PFSK-1 (cell line): Measurements from ENCODE around the gene POLA1.

ENCODE experiments used
- POLR2AphosphoS5 ChIP-seq: IDR thresholded peaks from 2 replicates; pipeline ENCODE4 v1.6.1; 2012; ENCODE audit warnings: low read depth, mild to moderate bottlenecking, control low read depth, low read length, moderate library complexity
- TF ChIP-seq, protein P1 (sequence below), 2 experiments: IDR thresholded peaks; 2 replicates each; pipeline versions ENCODE4 v1.6.1 to v1.8.0; 2011 to 2012; ENCODE audit warnings: low read depth in 2 of 2, low read length in 2 of 2, control low read depth in 1 of 2, inconsistent platforms in 1 of 2, mild to moderate bottlenecking in 1 of 2, moderate library complexity in 1 of 2; ENCODE audit not compliant: insufficient read depth in 1 of 2

DNA sequence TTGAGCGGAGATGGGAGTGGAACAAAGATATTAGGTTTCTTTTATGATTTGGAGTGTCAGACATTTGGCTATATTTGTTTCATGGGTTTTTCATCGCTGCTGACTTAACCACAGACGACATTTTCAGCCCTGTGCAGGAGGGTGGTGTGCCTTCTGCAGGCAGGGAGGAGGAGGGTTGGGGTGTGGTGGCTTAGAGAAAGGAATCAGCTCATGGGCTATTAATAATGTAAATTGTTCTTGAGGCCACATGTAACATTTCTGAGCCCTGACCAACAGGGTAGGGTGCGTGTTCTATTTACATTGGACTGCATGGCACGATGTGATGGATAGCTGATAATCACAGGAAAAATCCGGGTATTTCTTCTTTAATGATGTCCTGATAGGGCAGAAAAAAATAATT lies 67.6 kb downstream of the POLA1 start:
- TF ChIP-seq, protein P1, sequence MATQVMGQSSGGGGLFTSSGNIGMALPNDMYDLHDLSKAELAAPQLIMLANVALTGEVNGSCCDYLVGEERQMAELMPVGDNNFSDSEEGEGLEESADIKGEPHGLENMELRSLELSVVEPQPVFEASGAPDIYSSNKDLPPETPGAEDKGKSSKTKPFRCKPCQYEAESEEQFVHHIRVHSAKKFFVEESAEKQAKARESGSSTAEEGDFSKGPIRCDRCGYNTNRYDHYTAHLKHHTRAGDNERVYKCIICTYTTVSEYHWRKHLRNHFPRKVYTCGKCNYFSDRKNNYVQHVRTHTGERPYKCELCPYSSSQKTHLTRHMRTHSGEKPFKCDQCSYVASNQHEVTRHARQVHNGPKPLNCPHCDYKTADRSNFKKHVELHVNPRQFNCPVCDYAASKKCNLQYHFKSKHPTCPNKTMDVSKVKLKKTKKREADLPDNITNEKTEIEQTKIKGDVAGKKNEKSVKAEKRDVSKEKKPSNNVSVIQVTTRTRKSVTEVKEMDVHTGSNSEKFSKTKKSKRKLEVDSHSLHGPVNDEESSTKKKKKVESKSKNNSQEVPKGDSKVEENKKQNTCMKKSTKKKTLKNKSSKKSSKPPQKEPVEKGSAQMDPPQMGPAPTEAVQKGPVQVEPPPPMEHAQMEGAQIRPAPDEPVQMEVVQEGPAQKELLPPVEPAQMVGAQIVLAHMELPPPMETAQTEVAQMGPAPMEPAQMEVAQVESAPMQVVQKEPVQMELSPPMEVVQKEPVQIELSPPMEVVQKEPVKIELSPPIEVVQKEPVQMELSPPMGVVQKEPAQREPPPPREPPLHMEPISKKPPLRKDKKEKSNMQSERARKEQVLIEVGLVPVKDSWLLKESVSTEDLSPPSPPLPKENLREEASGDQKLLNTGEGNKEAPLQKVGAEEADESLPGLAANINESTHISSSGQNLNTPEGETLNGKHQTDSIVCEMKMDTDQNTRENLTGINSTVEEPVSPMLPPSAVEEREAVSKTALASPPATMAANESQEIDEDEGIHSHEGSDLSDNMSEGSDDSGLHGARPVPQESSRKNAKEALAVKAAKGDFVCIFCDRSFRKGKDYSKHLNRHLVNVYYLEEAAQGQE (IDR thresholded peaks at IDR 0.05; ENCODE audit: insufficient read depth in 1 of 2, low read depth in 2 of 2, low read length in 2 of 2), result no peak
- TF ChIP-seq POLR2AphosphoS5, result no peak
